GM21390 (cell line): ENCODE results near the gene PSMG3.

Experiments used
- ATAC-seq: cut with Tn5 transposase; IDR thresholded peaks from one replicate; pipeline ENCODE4 v1.9.1; 2021; ENCODE audit not compliant: unreplicated experiment

PSMG3 gene

GRCh38 chr7:1559626-1560590 is 9.9 kb downstream of the PSMG3 start:
- no peak for ATAC-seq

- ATAC-seq = no peak
Measured at GRCh38 chr7:1558841-1559625, 10.8 kb downstream of the PSMG3 start.

DNA sequence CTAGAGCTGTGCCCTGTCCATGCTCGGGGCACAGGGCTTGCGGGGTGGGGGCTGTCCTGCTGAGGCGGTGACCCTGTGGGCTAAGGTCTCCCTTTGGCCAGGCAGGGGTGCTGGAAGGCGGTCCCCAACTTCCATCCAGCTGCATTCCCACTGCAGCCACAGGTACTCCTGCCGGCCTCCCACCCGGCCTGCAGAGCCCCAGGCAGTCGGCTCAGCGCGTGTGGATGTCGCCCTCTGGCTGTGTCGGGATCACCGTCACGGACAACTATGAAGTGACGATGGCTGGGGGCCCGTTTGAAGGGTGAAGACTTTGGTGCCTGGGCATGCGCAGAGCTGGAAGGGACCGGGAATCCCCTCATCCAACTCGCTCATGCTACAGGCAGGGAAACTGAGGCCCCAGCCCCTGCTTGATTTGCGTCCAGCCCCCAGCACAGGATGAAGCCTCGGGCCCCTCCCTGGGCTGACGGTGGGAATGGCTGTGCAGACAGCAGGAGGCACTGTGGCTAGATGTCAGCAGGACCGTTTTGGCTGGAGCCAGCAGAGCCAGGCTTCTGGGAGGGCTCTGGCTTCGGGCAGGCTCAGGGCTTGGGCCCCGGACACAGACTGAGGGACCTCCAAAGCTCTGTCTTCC is 11.5 kb downstream of the PSMG3 start:
- no peak for ATAC-seq

DNA sequence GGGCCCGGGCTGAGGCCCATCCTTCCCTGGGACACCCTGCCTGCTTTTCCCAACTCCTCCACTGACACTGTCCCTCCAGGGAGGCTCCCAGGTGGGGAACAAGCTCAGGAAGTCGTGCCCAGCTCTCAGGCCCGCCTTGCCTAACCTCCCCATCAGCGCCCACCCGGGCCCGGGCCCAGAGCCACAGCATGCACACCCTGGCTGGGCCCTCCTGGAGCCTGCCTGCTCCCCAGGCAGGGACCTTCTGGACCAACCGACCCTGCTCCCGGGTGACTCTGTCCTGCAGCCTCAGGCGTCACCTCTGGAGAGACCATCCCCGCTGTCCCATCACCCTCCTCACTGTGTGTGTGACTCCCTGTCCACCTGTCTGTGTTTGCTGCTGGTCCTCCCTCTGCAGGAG is 12.1 kb downstream of the PSMG3 start:
- no peak for ATAC-seq

DNA sequence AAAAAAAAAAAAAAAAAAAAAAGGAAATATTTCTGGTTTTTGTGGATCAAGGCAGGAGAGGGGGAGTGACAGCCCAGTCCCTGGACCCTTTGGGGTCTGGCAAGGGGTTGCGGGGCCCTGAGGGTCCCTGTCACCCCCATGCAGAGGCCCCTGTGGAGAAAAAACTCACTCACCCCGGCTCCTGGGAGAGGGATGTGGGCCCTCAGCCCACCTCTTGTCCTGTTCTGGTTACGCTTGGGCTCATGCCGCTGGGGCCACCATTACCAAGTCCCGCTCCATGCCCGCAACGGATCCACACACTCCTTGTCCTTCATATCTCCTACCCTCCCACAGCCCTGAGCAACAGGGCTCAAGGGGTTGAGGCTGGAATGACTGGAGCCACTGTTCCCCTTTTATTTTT is 12.8 kb downstream of the PSMG3 start:
- no peak for ATAC-seq

GRCh38 chr7:1555813-1556543 is 13.9 kb downstream of the PSMG3 start, which contains the start of gene TMEM184A:
TMEM184A (minus strand) TSS chr7:1556205; CDS start chr7:1555484, 721 bp downstream.
- no peak for ATAC-seq

- no peak for ATAC-seq
Measured at GRCh38 chr7:1555046-1555812, 14.6 kb downstream of the PSMG3 start.

GRCh38 chr7:1554333-1555045 is 15.3 kb downstream of the PSMG3 start:
- no peak for ATAC-seq

DNA sequence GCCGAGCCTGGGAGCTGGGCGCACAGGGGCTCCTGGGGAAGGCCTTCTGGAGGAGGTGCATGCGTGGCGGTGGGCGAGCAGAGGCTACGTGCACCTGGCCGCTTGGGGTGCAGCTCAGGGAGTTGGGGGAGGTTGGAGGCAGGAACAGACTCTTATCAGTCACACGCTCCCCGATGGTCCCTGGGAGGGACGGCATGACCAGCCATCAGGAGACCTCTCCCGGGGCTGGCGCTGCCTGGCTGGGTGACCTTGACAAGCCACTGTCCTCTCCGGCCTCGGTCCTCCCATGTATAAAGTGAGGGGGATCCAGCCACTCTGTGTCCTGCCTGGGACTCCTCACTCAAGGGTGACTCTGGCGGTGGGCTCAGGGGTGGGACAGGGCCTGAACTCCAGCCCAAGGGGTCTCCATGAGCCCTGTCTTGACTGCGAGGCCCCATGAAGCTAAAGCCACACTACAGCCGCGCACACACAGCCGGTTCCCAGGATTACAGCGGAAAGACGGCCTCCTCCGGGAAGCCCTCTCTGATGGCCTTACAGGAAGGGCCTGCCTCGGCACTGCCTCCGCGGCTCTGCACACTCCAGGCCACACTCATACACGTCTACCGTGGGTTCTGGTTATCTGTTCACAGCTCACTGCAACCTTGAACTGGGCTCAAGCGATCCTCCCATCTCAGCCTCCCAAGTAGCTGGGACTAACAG is 16.2 kb downstream of the PSMG3 start:
- ATAC-seq = no peak

GRCh38 chr7:1552200-1552599 is 17.6 kb downstream of the PSMG3 start:
- no peak for ATAC-seq

DNA sequence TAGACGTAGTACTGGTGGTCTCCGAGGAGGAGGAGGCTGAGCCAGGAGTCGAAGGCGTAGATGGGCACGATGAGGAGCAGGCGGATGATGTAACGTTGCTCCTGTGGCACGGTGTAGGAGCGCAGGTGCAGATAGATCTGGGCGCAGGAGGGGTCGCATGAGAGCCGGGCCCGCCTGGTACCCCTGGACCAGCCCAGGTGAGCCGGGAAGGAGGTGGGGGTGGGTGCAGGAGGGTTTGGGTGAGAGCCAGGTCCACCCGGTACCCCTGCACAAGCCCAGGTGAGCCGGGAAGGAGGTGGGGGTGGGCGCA is 19.0 kb downstream of the PSMG3 start:
- ATAC-seq = no peak

DNA sequence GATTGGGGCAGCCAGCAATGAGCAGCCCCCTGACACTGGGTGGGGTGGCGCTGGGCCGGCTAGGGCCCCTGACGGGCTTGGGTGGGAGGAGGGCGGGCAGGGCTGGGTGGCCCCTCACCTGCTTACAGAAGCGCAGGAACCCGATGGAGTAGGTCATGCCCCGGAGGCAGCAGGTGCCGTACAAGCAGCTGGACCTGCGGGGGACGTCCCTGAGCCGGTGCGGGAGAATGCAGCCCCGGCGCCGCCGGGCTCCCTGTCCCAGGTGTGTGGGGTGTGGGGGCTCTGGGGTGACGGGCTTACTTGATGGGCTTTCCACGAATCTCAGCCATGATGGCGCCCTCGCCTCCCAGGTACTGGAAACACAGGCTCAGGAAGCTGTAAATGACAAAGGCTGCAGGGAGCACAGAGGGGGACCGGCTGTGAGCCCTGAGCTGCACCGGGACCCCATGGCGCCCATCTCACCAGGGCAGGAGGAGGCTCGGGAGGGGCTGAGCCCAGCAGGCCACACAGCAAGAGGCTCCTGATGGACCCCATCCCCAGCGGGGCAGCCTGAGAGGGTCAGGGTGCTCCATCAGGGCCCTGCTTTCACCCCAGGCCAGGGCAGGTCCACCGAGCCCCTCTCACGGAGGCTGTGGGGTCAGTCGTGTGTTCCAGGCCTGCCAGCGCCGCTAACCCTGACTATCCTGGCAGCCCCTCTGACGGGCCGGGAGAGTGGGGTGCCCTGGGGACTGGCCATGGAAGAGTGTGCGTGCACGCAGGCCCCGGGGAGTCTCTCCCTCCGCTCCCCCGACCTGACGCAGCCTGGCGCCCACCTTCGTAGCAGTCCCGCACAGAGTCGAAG is 19.6 kb downstream of the PSMG3 start:
- ATAC-seq = no peak

DNA sequence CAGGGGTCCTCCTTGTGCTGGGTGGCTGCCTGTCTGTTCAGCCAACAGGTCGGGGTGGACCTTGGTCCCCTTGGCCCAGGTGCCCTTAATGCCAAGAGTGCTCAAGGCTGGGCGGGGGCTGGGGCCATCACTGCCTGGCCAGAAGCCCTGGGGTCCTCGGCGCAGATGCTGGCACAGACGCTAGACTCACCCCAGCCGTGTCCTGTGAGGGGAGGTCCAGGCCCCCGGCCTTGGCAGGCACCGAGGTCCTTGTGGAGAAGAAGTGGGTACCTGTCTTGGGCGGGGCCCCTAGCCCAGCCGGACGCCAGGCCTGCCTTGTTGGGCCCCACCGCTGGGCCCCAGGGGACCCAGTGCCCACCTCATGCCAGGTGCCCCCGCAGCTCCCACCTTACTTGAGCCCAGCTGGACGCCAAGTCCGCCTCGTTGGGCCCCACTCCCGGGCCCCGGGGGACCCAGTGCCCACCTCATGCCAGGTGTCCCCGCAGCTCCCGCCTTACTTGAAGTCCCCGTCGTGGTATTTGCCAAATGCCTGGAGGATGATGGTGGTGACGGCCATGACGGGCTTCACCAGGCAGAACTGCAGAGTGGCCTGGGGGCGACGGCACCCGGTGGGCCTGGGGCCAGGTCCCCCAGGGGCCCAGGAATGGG is 20.4 kb downstream of the PSMG3 start:
- no peak for ATAC-seq

DNA sequence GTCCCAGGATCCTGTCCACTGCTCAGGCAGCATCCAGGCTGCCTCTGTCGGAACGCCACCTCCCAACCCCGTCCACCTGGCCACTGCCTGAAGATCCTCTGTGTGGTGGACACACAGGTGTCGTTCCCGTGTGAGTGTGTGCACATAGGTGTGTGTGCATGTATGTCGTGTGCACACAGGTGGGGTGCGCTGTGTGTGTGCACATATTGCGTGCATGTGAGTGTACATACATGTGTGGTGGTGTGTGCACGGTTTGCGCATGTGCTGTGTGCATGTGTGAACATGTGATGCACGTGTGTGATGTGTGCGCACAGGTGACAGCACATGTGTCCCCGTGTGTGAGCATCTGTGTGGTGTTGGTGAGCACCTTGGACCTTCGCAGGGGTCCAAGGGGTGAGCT is 20.9 kb downstream of the PSMG3 start:
- no peak for ATAC-seq

GRCh38 chr7:1548438-1548831 is 21.4 kb downstream of the PSMG3 start:
- ATAC-seq = no peak

- ATAC-seq = no peak
Measured at GRCh38 chr7:1547777-1548437, 21.9 kb downstream of the PSMG3 start.
